ENCODE results near the gene NUP214. TPM values are rescaled to one million over a fixed set of nuclear protein-coding genes. Genes with fewer than 3 reads are reported as not detected.

The NUP214 gene
- total RNA-seq, 4 donors from 2014 or later: 64.7 to 90.8 (median 74.0) TPM

GRCh38 chr9:131206495-131206894, 81.1 kb downstream of the NUP214 start:
- TF ChIP-seq CTCF (IDR thresholded peaks at IDR 0.05; ENCODE audit: low read depth): no peak

GRCh38 chr9:131214286-131214856, 89.0 kb downstream of the NUP214 start:
- no peak for TF ChIP-seq CTCF (IDR thresholded peaks at IDR 0.05; ENCODE audit: low read depth)

- TF ChIP-seq CTCF (IDR thresholded peaks at IDR 0.05; ENCODE audit: low read depth): no peak
These were observed 89.5 kb downstream of the NUP214 start for GRCh38 chr9:131214876-131215275.

GRCh38 chr9:131216806-131217205, 91.4 kb downstream of the NUP214 start:
- no peak for TF ChIP-seq CTCF (IDR thresholded peaks at IDR 0.05; ENCODE audit: low read depth)

GRCh38 chr9:131217331-131218031, 92.1 kb downstream of the NUP214 start:
- no peak for TF ChIP-seq CTCF (IDR thresholded peaks at IDR 0.05; ENCODE audit: low read depth)

GRCh38 chr9:131218370-131218769, 93.0 kb downstream of the NUP214 start:
- no peak for TF ChIP-seq CTCF (IDR thresholded peaks at IDR 0.05; ENCODE audit: low read depth)

- TF ChIP-seq CTCF (IDR thresholded peaks at IDR 0.05; ENCODE audit: low read depth): no peak
These were observed 95.1 kb downstream of the NUP214 start for GRCh38 chr9:131220485-131220884.

All from subcutaneous adipose tissue (tissue), 4 donors.